H1 (cell line): Measurements from ENCODE around the gene UBALD1. TPM values are rescaled to one million over a fixed set of nuclear protein-coding genes. Genes with fewer than 3 reads are reported as not detected.

Source experiments
- ATF3 ChIP-seq: IDR thresholded peaks from 2 replicates; pipeline ENCODE4 v1.6.1; 2011; ENCODE audit warnings: low read depth, mild to moderate bottlenecking, low read length; ENCODE audit not compliant: insufficient read depth
- polyA plus RNA-seq, 7 experiments: library from polyadenylated mRNA; depleted of rRNA in 3 of 7; stranded (reverse) in 5 of 7; unstranded in 2 of 7; fragments of >200 nt in 5 of 7; fragments of 200-250 nt in 2 of 7; gene quantifications; 1 replicate in 5 of 7; 2 replicates in 1 of 7; 4 replicates in 1 of 7; pipeline versions ENCODE4 v1.2.1 to v1.2.3, GENCODE V29; 2011 to 2013; ENCODE audit warnings: missing spikeins in 2 of 7, mixed read lengths in 2 of 7
- total RNA-seq: library from RNA; stranded (reverse); fragmentation: NEBNext Ultra II Directional; extraction: Animal tissue kit (Norgen Biotek cat#: 25700); gene quantifications from 2 replicates; pipeline ENCODE4 v1.2.1, GENCODE V29; 2021

UBALD1 gene
- total and polyA plus RNA-seq, 2 of the 8 experiments (the other 6 are each of a cell fraction or from before 2014, with no cell fraction given), result 28.6 to 62.0 TPM

GRCh38 chr16:4599037-4599436 lies 15.7 kb downstream of the UBALD1 start (continued):
- TF ChIP-seq ATF3, result no peak
